Stimulated activated CD4-positive, alpha-beta T cell treated with anti-CD3 and anti-CD28 coated beads, Interleukin-4, amount 100 ng/mL, for 4 hours (primary cell): ENCODE results near the gene ANO7.

Source experiments
- DNase-seq, 2 experiments: peaks; one replicate each; pipeline ENCODE4 v3.0.0-alpha.2; 2020

ANO7 gene

DNA sequence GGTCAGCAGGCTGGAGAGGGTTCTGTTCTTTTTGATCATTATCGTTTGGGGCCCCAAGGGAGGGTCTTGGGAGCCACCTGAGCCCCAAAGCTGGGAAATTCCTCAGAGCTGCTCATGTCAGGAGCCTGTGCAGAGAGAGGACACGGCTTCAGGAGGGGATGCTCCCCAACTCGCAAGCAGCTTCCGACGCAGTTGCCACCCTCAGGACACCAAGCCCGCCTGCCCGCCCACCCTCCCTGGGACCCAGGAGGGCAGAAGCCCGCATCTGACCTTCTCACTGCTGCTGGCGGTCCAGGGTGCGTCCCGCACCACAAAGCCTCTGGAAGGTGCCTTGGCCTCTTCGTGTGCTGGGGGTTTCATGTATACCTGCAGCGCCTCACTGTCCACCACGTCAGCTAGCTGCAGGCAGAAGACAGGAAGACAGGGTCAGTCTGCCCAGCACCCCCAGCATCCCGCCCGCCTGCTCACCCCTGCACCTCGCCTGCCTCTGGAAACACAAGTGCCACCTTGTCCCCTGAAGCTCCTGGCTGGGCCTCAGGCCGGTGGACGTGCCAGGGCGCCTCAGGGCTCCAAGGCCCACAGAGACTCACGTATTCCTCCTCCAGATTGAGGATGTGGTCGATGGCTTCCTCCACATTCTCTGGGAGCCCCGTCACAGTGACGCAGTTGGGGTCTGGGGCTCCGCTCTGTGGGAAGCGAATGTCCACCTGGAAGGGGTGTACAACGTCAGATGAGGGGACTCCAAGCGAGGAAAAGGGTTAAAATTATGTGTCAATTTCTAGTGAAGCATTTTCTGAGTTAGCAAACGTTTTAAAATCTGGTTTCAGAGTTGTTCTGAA lies 41.3 kb downstream of the ANO7 start:
- no peak for DNase-seq

DNA sequence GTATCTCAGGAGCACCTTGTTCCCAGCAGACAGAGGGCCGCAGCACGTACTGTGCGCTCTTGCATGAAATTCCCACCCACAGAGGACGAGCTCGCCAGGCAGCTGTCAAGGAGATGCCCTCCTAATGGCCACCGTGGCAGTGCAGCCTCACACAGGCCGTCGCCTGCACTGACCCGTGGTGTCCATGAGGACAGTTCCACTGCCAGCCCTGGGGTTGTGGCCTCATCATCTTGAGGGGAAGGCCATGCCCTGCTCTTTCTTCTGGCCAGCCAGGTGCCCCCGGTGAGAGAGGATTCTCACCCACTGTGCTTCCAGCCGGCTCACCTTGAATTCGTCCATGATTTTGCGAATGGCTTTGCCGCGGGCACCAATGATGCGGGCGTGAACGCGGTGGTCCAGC lies 42.0 kb downstream of the ANO7 start:
- no peak for DNase-seq

DNA sequence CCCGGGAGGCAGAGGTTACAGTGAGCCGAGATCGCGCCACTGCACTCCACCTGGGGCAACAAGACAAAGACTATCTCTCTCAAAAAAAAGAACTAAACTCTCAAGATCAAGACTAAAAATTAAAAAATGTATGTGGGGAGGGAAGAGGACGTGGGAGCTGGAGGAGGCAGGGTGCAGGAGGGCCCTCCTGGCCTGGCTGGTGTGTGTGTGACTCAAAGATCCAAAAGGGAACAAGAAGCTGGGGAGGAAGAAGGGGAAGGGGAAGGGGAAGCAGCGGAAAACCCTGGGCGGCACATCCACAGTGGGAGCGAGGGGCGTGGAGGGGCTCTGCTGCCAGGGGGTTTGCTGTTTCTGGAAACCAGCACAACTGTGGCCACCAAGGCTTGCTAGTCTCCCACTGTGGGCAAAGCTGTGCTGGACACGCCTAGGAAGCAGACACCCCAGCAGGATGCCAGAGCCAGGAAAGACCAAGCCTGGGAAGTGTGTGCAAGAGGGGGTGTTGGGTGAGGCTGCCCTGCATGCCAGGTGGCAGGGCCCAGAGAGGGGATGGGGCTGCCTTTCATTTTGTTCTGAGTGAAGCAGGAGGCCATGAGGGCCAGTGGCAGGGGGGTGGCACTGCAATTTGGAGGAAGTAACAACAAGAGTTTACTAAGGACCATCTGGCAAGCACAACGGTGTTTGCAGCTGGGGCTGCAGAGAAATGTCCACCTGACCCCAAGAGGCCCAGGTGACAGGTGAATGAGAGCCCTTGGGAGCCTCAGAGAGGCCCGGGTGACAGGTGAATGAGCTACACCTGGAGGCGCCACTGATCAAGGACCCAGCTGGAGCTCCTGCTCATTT lies 44.5 kb downstream of the ANO7 start:
- DNase-seq, result no peak

DNA sequence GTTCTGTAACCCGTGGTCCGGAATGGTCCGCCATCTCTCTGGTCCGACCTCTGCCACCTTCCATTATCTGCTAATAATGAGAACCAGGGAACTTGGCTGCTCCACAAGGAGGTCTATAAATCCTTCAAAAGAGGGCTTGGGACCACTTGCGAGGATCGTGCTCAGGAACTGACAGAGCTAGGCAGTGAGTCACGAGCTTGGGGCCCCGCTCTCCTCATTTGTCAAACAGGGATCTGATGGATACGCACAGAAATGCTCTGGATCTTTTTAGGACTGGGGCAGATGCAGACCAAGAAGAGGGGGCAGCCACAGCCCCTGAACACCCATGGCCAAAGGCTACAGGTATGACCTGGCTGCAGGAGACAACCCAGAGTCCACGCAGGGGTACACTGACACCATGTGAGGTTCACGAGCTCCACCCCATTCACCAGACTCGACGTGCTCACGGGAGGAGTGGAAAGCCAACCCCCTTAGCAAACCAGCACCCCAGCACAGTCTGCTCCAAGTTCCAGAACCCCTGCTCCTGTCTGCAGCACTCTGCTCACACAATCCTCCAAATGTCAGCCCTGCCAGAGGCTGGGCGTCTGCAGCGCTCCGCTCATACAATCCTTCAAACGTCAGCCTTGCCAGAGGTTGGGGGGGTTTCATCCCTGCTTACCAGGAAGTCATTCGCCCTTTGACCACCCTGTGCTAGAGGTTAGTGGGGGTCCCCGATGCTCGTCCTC lies 45.8 kb downstream of the ANO7 start:
- DNase-seq, result no peak

DNA sequence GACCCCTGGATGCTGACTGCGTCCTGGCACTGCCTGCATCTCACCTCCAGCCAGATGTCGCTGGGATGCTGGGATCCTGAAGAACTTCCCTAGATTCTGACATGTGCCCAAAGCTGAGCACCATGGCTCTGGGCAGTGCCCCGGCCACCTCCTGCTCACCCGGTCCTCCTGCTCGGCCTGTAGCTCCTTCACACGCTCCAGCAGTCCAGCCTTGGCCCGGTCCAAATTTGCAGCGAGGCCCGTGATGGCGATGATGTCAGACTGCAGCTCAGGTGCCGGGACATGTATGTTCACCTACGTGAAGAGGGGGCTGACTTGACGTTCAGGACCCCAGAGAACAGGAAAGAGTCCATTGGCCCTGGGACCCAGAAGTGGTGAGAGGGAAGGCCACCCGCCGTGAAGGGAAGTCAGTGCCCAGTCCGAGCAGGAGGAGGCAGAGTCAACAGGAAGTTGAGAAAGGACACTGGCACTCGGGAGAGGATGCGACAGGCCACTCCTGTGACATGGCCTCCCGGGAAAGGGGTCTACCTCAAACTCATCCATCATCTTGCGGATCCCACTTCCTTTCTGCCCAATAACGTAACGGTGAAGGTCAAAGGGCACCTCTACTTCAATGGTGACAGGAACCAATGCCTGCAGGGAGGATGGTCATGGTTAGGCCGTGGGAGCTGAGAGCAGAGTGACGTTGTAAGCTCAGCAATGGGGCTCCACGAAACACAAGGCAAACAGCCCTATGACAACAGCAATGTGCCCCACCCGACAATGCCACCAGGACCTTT lies 46.7 kb downstream of the ANO7 start:
- DNase-seq, result no peak

DNA sequence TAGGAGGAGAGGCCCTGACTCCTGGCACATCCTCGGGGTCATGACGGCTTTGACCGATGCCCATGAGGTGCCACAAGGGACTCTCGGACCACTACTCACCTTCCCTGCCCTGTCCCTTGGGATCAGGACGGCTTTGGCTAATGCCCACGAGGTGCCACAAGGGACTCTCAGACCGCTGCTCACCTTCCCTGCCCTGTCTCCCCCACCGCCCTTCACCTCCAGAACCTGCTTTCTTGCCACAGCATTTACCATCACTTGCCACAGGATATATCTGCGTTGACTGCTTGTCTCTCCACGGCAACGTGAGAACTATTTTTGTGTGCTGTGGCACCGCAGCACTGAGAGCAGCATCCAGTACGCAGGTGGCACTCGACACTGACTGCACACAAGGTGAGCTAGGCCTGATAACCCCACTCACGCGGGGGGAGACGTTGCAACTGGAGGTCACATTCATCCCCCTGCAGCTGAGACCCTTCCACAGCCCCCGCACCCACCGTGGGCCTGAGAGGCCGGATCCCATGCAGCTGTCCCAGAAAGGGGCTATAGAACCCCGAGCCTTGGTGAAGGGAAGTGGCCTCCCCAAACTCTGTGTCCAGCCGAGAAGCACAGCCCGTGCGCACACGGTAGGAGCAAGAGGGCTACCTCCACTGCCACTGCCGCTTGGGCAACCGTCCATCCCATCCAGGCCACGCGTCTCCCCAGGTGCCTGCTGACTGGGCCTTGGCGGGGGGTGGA lies 47.5 kb downstream of the ANO7 start:
- DNase-seq, result no peak

DNA sequence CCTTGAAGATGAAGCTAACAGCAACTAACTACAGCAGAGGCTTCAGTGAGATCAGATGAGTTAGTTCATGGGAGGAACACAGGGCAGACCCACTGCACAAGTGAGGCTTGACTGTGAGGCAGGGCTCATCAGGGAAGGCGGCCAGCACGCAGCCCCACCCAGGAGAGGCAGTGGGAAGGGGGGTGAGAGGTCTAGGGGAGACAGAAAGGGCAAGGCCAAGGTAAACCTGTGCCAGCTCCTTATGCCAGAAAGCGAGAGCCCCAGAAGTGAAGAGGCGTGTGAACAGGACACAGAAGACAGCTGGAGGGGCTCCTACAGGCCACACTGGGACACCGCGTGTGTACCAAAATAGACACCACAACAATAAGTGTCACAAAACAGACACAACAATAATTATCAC lies 48.6 kb downstream of the ANO7 start:
- no peak for DNase-seq

DNA sequence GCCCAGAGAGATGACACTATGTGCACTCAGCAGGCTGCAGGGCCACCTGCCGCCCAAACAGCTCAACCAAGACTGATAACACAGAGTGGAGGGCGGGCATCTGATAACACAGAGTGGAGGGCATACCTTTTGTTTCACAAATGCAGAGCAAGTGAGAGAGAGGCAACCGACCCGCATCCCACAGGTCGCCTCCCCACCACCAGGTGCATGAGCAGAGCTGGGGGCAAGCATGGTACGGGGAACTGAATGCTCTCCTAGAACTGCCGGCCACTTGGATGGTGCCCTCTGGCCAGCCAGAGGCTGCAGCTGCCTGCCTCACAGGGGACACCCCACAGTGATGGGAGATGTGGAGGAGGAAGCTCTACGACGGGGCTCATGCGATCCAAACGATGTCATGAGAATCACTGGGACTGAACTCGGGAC lies 49.5 kb downstream of the ANO7 start:
- no peak for DNase-seq

DNA sequence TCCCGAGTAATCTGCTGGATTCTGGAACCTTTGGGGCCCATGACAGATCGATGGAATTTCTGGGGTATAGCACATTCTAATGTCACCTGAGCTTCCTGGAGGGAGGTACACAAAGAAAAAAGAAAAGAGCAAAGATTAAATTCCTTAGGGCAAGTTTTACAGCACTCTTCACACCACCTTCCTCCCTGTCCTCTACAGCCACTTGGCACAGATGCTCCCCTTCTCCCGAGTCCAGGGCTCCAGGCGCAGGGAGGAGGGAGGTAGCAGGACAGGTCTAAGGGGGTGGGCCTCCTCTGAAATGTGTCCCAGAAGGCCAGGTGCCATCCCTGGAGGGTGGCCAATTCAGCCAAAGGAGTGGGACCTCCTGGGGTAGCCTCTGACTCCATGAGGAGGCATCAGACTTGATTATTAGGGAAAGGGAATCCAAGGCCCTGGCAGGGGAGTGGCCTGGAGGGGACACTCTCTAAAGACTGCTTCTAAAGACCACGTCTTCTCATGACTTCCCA lies 50.3 kb downstream of the ANO7 start:
- no peak for DNase-seq

DNA sequence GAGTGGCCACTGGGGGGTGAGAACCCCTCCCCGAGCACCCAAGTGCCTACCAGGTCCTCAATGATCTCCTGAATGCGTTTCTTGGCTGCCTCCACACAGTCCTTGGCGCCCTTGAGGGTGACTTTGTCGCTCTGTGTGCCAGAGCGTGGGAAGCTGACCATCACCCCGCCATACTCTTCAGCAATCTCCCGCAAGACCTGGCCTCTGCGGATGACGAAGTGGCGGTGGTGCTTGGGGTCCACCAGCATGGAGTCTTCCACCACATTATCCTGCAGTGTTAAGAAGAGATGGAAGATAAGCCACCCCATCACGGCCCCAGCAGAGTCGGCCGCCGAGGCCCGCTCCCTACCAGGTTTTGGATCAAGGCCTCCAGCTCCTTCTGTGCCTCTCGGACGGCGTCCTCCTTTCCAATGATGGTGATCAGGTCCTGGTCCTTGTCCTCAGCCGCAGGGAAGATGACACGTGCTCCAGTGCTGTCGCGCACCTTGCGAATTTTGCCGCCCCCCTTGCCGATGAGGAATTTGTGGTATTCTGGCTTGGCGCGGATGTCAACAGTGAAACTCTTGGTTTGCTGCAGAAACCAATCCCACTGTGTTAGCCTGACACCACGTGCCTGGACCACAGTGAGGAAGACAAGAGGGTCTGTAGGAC lies 51.2 kb downstream of the ANO7 start:
- no peak for DNase-seq

DNA sequence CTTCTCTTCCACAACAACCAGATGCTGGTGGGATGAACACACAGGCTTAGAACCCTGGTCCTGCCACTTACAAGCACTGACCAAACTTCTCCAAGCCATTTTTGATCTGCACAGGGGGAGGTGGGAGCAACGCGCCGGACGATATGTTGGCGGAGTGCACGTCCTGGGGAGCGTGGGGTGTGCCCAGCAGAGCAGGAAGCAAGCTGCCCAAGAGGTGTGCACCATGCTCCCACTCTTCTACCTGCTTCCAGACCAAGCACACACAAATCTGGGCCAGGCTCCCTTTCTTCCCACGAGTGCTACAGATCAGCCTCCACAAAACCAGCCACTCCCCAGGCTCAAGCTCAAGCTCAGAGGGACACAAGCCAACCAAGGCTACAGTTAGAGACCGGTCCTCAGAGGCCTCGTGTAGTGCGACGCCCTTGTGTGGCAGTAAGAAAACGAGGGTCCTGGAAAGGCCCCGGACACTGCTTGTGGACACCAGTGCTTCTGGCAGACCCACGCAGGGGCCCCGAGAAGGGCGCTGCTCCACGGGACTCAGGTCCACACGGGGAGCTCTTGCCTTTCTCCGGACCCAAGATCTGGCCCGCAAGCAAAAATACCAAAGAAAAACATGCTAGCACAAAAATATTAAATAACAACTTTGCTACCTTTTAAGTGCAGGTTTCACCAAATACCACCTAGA lies 52.0 kb downstream of the ANO7 start:
- DNase-seq, result no peak

DNA sequence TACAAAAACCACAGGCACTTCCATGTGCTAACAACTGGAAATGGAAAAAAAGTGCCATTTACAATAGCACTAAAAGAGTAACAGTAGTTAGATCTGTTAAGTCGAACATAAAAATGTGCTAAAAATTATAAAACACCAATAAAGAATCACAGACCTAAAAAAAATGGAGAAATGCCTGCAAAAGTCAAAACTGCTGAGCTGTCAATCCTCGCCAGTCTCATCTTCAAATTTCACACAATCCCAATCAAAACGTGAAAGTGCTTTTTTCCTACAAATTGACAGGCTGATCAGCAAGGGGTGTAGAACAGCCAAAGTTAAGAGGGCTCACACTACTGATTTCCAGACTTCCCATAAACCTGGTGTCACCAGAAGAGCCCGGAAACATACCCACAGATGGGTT lies 53.2 kb downstream of the ANO7 start:
- DNase-seq, result no peak

DNA sequence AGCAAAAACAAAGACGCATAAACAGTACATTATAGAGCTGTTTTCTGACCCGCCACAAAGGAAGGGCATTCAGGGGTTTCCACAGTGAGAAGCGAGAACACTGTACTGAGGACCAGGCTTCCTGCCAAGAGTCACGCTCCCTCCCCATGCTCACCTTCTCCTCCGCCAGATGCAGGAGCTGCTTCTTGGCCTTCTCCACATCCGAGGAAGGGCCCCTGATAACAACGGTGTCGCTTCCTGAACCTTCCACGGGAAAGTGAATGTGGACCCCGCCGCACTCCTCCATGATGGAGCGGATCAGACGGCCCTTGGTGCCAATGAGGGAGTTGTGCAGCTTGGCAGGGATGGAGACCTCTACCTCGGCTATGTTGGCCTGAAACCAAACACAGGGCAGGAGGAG lies 53.8 kb downstream of the ANO7 start:
- DNase-seq, result no peak

DNA sequence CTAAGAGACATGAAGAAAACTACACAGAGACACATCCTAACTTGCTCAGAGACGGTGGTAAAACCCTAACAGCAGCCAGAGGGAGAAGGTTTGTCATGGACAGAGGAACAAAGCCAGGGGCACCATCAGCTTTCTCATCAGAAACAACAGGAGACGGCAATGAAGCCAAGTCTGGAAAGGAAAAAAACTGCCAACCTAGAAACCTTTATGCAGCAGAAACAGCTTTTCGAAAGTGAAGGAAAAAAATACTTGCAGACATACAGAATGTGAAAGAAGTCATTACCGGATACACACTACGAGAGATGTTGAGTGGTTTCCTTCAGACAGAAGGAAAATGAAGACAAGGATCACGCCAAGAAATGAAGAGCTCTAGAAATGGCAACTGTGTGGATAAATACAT lies 55.9 kb downstream of the ANO7 start:
- DNase-seq, result no peak

DNA sequence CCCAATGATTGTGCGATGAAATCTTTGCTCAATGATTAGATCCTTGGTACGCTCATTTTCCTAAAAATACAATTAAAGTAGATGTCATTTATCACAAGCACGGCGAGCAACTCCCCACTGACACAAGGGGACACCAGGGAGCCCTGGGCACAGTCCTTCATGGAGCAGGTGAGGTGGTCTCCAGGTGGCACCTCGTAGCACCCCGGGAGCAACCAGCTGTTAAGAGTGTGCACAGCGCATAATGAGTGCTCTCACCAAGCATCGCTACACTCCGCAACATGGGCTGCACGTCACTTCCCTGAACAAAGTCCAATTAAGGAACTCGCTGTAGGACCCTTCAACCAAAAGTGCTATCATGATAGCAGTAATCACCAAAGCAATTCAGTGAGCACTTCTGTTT lies 59.8 kb downstream of the ANO7 start:
- no peak for DNase-seq

DNA sequence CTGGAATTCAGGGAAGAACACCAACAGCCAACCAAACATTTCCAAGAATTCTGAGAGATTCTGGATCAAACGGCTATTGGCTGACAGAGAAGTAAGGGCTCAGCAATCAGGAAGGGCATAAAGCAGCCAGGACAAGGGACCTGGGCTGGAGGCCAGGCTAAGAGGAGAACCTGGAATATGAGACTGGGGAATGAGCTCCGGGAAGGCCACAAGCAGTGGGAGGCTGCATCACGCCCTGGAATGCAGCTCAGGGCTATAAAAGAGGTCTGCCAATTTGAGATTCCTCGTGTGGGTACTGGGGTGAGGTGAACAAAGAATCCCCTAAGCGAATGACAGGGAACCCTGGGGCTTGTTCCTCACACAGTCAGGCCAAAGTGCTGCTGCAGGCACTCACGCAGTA lies 60.4 kb downstream of the ANO7 start:
- DNase-seq, result no peak

DNA sequence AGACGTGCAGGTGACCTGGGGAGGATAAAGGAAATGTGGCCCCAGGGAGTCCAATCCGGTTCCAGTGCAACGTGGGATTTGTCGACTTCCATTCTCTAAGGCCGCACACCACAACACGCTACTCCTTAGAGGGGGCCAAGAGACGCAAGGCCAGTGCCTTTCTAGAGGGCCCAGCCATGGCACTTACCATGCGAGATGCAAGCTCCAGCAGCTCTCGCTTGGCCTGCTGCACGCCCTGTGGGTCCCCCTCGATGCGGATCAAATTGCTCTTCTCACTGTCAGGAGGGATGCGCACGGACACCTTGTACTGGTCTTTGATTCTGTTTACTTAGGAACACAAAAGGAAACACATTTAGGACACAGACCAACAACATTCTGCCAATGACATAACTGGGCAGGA lies 61.2 kb downstream of the ANO7 start:
- no peak for DNase-seq

DNA sequence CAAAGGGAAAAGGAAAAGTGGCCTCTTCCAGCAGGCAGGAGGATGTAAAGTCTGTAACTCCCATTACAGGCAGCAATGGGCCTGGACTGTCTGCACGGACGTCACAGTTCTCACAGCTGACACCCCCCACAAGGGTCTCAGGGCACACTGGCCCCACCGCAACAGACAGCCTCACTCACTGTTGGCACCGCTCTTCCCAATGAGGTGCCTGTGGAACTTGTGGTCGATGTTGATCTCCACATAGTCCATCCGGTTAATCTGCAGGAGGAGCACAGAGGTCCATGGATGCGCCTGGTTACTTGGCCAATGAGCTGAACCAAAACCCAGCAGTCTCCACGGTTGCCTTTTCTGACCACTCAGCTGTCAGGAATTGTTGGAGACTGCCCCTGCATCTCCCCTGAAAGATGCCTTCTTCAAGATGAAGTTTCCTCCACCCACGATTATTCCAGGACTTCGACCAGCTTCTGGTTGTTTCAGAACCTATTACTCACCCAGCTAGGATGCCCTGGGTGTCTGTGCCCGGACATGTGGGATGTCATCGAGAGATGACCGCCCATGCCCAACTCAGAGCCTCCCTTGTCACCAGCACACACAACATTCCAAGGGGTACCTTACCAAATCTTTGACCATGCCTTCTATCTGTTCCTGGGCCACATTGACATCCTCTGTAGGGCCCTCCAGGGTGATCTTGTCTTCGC lies 64.5 kb downstream of the ANO7 start:
- DNase-seq, result no peak

DNA sequence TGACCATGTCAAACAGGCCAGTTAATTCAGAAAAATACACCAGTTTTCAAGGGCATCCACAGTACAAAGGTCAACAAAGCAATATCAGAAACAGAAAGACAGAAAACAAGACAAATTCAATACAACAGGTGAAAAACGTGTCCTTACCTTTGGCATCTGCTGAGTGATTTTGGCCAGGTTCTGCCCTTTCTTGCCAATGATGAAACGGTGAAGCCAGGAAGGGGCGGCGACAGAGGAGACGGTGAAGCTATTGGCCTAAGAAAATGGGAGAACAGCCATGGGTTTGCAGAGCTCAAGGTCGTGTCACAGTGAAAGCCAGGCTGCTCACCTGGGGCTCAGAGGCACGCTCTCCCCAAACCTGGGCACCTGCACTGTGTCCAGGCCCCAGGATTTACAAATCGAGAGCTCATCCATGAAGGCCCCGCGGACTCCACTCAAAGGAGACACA lies 66.5 kb downstream of the ANO7 start:
- no peak for DNase-seq
